Esophagus muscularis mucosa (tissue), 4 donors: Measurements from ENCODE around the gene ABCA6. TPM values are rescaled to one million over a fixed set of nuclear protein-coding genes. Genes with fewer than 3 reads are reported as not detected.

Experiments used
- DNase-seq: peaks from one replicate; pipeline ENCODE4 v3.0.0-alpha.2; 2017; ENCODE audit errors: extremely low spot score
- H3K27ac ChIP-seq, 4 donors: fragments of 200-600 bp; sonication (generic); replicated peaks in 1 of 4; 1 replicate in 3 of 4; 2 replicates in 1 of 4; pipeline ENCODE4 v1.5.1; 2016 to 2019; ENCODE audit warnings: mild to moderate bottlenecking in 1 of 4
- H3K27me3 ChIP-seq, 4 donors: fragments of 200-600 bp; sonication (generic); one replicate each; pipeline versions ENCODE4 v1.5.1 to v1.6.0; 2016 to 2019
- H3K36me3 ChIP-seq, 4 donors: fragments of 200-600 bp; sonication (generic); one replicate each; pipeline ENCODE4 v1.5.1; 2016 to 2019
- H3K4me1 ChIP-seq, 4 donors: fragments of 200-600 bp; sonication (generic); one replicate each; pipeline ENCODE4 v1.5.1; 2016 to 2019
- H3K4me3 ChIP-seq, 4 donors: fragments of 200-600 bp; sonication (generic); 1 replicate in 2 of 4; 2 replicates in 2 of 4; pipeline ENCODE4 v1.5.1; 2016 to 2019; ENCODE audit warnings: mild to moderate bottlenecking in 4 of 4, moderate library complexity in 1 of 4
- H3K9me3 ChIP-seq, 4 donors: fragments of 200-600 bp; sonication (generic); 1 replicate in 3 of 4; 2 replicates in 1 of 4; pipeline ENCODE4 v1.5.1; 2016 to 2019
- EP300 ChIP-seq: sonication (generic); formaldehyde crosslinking; IDR thresholded peaks from one replicate; pipeline ENCODE4 v1.6.1; 2017; ENCODE audit warnings: antibody characterized with exemption
- POLR2A ChIP-seq: fragments of 450-650 bp; IDR thresholded peaks from one replicate; pipeline ENCODE4 v1.6.1; 2017; ENCODE audit warnings: antibody characterized with exemption, moderate library complexity, mild to moderate bottlenecking, low read depth
- POLR2AphosphoS5 ChIP-seq, 2 donors: sonication (generic); formaldehyde crosslinking; IDR thresholded peaks; one replicate each; pipeline ENCODE4 v1.6.1; 2017; ENCODE audit warnings: antibody characterized with exemption in 2 of 2
- WGBS: methylation state at CpG from one replicate; pipeline ENCODE4 v1.1.5; 2018; 5-methylcytosine and 5-hydroxymethylcytosine counted together
- intact Hi-C: fragments of 100-400 bp; cut with DNase I; formaldehyde crosslinking; loops from one replicate; pipeline ENCODE4 v1.15.1; 2023
- total RNA-seq, 4 donors: library from RNA; depleted of rRNA; stranded (reverse); fragments of >200 nt; gene quantifications; one replicate each; pipeline versions ENCODE4 v1.1.0 to v1.2.1, GENCODE V29; 2016
- TF ChIP-seq, protein P1 (sequence below), 3 experiments: fragments of 200-600 bp in 2 of 3; fragments of 450-650 bp in 1 of 3; sonication (generic) in 2 of 3; IDR thresholded peaks; one replicate each; pipeline ENCODE4 v1.5.1; 2017 to 2019; ENCODE audit warnings: antibody characterized with exemption in 3 of 3, mild to moderate bottlenecking in 2 of 3, moderate library complexity in 1 of 3

ABCA6 gene
- total RNA-seq, 4 donors from 2014 or later = 45.1 to 85.1 (median 47.2) TPM

- WGBS = 70% methylated on average over 3 of the region's 3 CpGs
- peaks cover 0 to 45% (median 11%) of the 10 kb centered on the region in 4 donors for H3K36me3 ChIP-seq
- no peak overlapping the region for H3K27ac ChIP-seq
- no peaks in the 10 kb centered on the region for H3K27me3 ChIP-seq
- H3K9me3 ChIP-seq = peaks cover 0 to 3% (median 0%) of the 10 kb centered on the region in 4 donors
- intact Hi-C loops = no loop called here
- no peak overlapping the region for H3K4me3 ChIP-seq
- no peaks in the 10 kb centered on the region for H3K4me1 ChIP-seq
- no peak for DNase-seq
- TF ChIP-seq EP300 (no peak), POLR2A (no peak), POLR2AphosphoS5 (IDR thresholded peaks at IDR 0.05) (no peak)
- TF ChIP-seq, protein P1, sequence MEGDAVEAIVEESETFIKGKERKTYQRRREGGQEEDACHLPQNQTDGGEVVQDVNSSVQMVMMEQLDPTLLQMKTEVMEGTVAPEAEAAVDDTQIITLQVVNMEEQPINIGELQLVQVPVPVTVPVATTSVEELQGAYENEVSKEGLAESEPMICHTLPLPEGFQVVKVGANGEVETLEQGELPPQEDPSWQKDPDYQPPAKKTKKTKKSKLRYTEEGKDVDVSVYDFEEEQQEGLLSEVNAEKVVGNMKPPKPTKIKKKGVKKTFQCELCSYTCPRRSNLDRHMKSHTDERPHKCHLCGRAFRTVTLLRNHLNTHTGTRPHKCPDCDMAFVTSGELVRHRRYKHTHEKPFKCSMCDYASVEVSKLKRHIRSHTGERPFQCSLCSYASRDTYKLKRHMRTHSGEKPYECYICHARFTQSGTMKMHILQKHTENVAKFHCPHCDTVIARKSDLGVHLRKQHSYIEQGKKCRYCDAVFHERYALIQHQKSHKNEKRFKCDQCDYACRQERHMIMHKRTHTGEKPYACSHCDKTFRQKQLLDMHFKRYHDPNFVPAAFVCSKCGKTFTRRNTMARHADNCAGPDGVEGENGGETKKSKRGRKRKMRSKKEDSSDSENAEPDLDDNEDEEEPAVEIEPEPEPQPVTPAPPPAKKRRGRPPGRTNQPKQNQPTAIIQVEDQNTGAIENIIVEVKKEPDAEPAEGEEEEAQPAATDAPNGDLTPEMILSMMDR (IDR thresholded peaks at IDR 0.05) = no peak
These were observed 7.6 kb downstream of the ABCA6 start for GRCh38 chr17:69134112-69134511.

DNA sequence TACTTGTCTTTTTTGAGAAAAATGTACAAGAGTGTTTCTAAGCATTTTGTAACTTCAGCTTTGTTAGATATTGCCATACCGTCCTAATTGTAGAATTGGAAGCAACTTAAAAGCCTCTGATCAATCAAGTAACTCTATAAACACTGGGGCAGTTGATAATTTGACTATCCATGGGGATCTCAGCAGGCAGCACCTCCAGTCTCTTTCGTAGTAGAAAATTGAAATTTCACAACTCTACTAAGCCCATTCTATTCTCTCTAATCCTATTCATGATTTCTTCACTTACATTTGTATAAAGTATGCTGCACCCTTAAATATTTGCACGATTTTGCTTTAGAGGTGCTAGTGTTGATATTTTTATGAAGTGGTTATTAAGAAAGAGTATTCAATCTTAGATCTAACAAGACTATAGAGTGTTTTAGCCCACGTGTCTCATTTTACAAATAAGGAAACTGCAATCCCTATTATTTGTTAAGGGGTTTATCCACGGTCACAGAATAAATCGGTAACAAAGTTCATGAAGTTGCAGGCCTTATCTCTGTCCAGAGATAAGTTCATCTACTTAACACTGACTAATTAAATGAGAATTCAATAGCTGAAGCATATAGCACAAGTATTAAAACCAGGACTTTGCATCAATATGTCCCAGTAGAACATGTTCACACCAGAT is 10.9 kb downstream of the ABCA6 start:
- H3K4me1 ChIP-seq = no peaks in the 10 kb centered on the region
- intact Hi-C loops = no loop called here
- H3K9me3 ChIP-seq = no peaks in the 10 kb centered on the region
- H3K36me3 ChIP-seq = peaks cover 0 to 31% (median 7%) of the 10 kb centered on the region in 4 donors
- H3K27me3 ChIP-seq = no peaks in the 10 kb centered on the region
- TF ChIP-seq, protein P1 (IDR thresholded peaks at IDR 0.05) = no peak
- no peak for TF ChIP-seq POLR2A
- DNase-seq = no peak
- no peak overlapping the region for H3K4me3 ChIP-seq
- WGBS = 74% methylated on average over 6 of the region's 6 CpGs
- H3K27ac ChIP-seq = no peak overlapping the region

DNA sequence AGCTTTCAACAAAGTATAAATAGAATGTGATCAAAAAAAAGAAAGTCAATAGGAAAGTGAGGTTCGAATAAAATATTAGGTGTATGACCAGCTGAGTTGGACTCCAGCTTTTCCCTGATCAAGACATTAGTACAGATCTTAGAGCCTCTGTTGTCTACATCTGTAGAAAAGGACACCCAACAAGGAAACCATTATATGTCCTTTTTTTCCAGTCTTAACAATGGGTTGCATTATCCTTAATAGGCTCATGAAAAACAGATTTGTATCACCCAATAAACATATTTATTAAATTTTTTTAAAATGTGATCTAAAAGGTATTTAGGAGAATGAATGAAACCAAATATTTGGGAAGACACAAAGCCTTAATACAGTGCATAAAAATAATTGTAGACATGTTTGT is 18.1 kb downstream of the ABCA6 start:
- Histone ChIP-seq H3K27me3 (no peaks in the 10 kb centered on the region), H3K9me3 (no peaks in the 10 kb centered on the region), H3K4me1 (peaks cover 0 to 6% (median 2%) of the 10 kb centered on the region in 4 donors), H3K27ac (no peak overlapping the region), H3K4me3 (no peak overlapping the region), H3K36me3 (peaks cover 0 to 20% (median 2%) of the 10 kb centered on the region in 4 donors)
- 91% methylated on average over 1 of the region's 1 CpG for WGBS
- intact Hi-C loops = no loop called here
- DNase-seq = no peak
- TF ChIP-seq, protein P1 (IDR thresholded peaks at IDR 0.05) = no peak
- no peak for TF ChIP-seq POLR2A
- TF ChIP-seq POLR2AphosphoS5 (IDR thresholded peaks at IDR 0.05) = no peak
- no peak for TF ChIP-seq EP300

GRCh38 chr17:69122065-69122464 is 19.6 kb downstream of the ABCA6 start:
- peaks cover 0 to 15% (median 2%) of the 10 kb centered on the region in 4 donors for H3K36me3 ChIP-seq
- 92% methylated on average over 5 of the region's 5 CpGs for WGBS

More at GRCh38 chr17:69122065-69122464, 19.6 kb downstream of the ABCA6 start:
- Histone ChIP-seq H3K4me1 (peaks cover 0 to 15% (median 7%) of the 10 kb centered on the region in 4 donors), H3K27me3 (no peaks in the 10 kb centered on the region), H3K4me3 (no peak overlapping the region), H3K27ac (no peak overlapping the region), H3K9me3 (no peaks in the 10 kb centered on the region)
- DNase-seq = no peak
- TF ChIP-seq, protein P1 (IDR thresholded peaks at IDR 0.05) = no peak
- TF ChIP-seq POLR2A = no peak
- no peak for TF ChIP-seq POLR2AphosphoS5 (IDR thresholded peaks at IDR 0.05)
- intact Hi-C loops = no loop called here
